Naive thymus-derived CD4-positive, alpha-beta T cell (primary cell): Measurements from ENCODE around the gene SLC2A11. TPM values are rescaled to one million over a fixed set of nuclear protein-coding genes. Genes with fewer than 3 reads are reported as not detected.

Source experiments
- ATAC-seq: fragments of 150-1000 bp; cut with Tn5 transposase; 2 replicates; pipeline ENCODE4 v1.10.0; 2021; ENCODE audit warnings: mild to moderate bottlenecking, moderate library complexity
- CTCF ChIA-PET: fragments of 350-600 bp; sonication (Branson Sonifier 250); formaldehyde crosslinking; loops from one replicate; lab custom pipeline; 2021; ENCODE audit warnings: antibody characterized with exemption; lab: Charles Lee
- POLR2A ChIA-PET: fragments of 350-600 bp; sonication (Branson Sonifier 250); formaldehyde crosslinking; loops from one replicate; lab custom pipeline; 2021; ENCODE audit warnings: antibody characterized with exemption, inconsistent platforms; lab: Charles Lee
- DNase-seq, 9 donors: peaks; one replicate each; pipeline versions ENCODE4 v3.0.0 to v3.0.0-alpha.2; 2020 to 2022; ENCODE audit warnings: mixed read lengths in 1 of 9
- H3K27ac ChIP-seq: one replicate; pipeline ENCODE4 v1.7.0; 2013; ENCODE audit warnings: mild to moderate bottlenecking, low read depth, low read length, moderate library complexity
- H3K27me3 ChIP-seq, 2 donors: one replicate each; pipeline ENCODE4 v1.7.0; 2013; ENCODE audit warnings: low read length in 2 of 2, mild to moderate bottlenecking in 2 of 2, moderate library complexity in 2 of 2; ENCODE audit not compliant: control insufficient read depth in 2 of 2, insufficient read depth in 2 of 2
- H3K36me3 ChIP-seq, 3 experiments: 1 replicate in 2 of 3; 2 replicates in 1 of 3; pipeline ENCODE4 v1.7.0; 2013; ENCODE audit warnings: low read length in 3 of 3, mild to moderate bottlenecking in 3 of 3, moderate library complexity in 1 of 3; ENCODE audit not compliant: insufficient read depth in 3 of 3, control insufficient read depth in 2 of 3
- H3K4me1 ChIP-seq, 2 donors: one replicate each; pipeline ENCODE4 v1.7.0; 2013; ENCODE audit warnings: low read length in 2 of 2, mild to moderate bottlenecking in 2 of 2, moderate library complexity in 1 of 2; ENCODE audit not compliant: control insufficient read depth in 2 of 2, insufficient read depth in 2 of 2
- H3K4me3 ChIP-seq: 2 replicates; pipeline ENCODE4 v1.7.0; 2013; ENCODE audit warnings: mild to moderate bottlenecking, low read length
- H3K9me3 ChIP-seq, 3 experiments: 1 replicate in 2 of 3; 2 replicates in 1 of 3; pipeline ENCODE4 v1.7.0; 2013; ENCODE audit warnings: low read length in 3 of 3; ENCODE audit not compliant: control insufficient read depth in 2 of 3
- H3K27ac Mint-ChIP-seq, 9 donors: one replicate each; pipeline ENCODE4 v1.8.0; 2020 to 2022; ENCODE audit warnings: mixed read lengths in 9 of 9, mild to moderate bottlenecking in 8 of 9, moderate library complexity in 5 of 9, inconsistent platforms in 2 of 9
- H3K27me3 Mint-ChIP-seq, 5 donors: one replicate each; pipeline ENCODE4 v1.8.0; 2021 to 2022; ENCODE audit warnings: mixed read lengths in 5 of 5, mild to moderate bottlenecking in 1 of 5
- H3K36me3 Mint-ChIP-seq, 5 donors: one replicate each; pipeline ENCODE4 v1.8.0; 2020 to 2022; ENCODE audit warnings: mixed read lengths in 5 of 5, mild to moderate bottlenecking in 3 of 5, inconsistent platforms in 1 of 5
- H3K4me1 Mint-ChIP-seq, 7 donors: one replicate each; pipeline ENCODE4 v1.8.0; 2020 to 2022; ENCODE audit warnings: mixed read lengths in 7 of 7, mild to moderate bottlenecking in 3 of 7, inconsistent platforms in 1 of 7
- H3K4me3 Mint-ChIP-seq, 10 donors: one replicate each; pipeline ENCODE4 v1.8.0; 2020 to 2022; ENCODE audit warnings: mild to moderate bottlenecking in 10 of 10, mixed read lengths in 10 of 10, moderate library complexity in 6 of 10, inconsistent platforms in 2 of 10
- H3K9me3 Mint-ChIP-seq, 11 donors: one replicate each; pipeline ENCODE4 v1.8.0; 2020 to 2022; ENCODE audit warnings: mixed read lengths in 11 of 11, mild to moderate bottlenecking in 4 of 11, inconsistent platforms in 1 of 11, moderate library complexity in 1 of 11
- intact Hi-C, 2 donors: fragments of 100-400 bp; cut with micrococcal nuclease; formaldehyde crosslinking; loops; one replicate each; pipeline ENCODE4 v1.15.1; 2023
- polyA plus RNA-seq, 2 donors: library from polyadenylated mRNA; unstranded; fragments of 300-500 nt; fragmentation: Illumina TruSeq; gene quantifications; one replicate each; pipeline ENCODE4 v1.2.3, GENCODE V29; 2021
- total RNA-seq, 6 experiments: library from RNA in 5 of 6; stranded (reverse) in 5 of 6; gene quantifications; 1 replicate in 5 of 6; 2 replicates in 1 of 6; pipeline ENCODE4 v1.2.3 and lab custom pipeline; 2021 to 2026

Gene SLC2A11, protein sequence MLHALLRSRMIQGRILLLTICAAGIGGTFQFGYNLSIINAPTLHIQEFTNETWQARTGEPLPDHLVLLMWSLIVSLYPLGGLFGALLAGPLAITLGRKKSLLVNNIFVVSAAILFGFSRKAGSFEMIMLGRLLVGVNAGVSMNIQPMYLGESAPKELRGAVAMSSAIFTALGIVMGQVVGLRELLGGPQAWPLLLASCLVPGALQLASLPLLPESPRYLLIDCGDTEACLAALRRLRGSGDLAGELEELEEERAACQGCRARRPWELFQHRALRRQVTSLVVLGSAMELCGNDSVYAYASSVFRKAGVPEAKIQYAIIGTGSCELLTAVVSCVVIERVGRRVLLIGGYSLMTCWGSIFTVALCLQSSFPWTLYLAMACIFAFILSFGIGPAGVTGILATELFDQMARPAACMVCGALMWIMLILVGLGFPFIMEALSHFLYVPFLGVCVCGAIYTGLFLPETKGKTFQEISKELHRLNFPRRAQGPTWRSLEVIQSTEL
- total RNA-seq (10 to 100 TPM; 10.5 to 29.7 (median 14.7) TPM), polyA plus RNA-seq (1 to 10 TPM; 5.9 to 8.3 TPM), total RNA-seq (lab: John Stamatoyannopoulos, UW) (11.8 reads per million, percentile 39 among the genes with 10 or more reads in this experiment)

- H3K4me3 Mint-ChIP-seq, result peak within 1 kb of the TSS; percentile 87 to 99 (median 95)
- H3K27ac ChIP-seq, result peak within 1 kb of the TSS; percentile 66
- DNase-seq (peak; percentile 84 to 91 (median 88)), ATAC-seq (peak; percentile 97)
- H3K9me3 ChIP-seq, result no peaks in the 10 kb centered on the region
- H3K27ac Mint-ChIP-seq, result peak within 1 kb of the TSS; percentile 86 to 97 (median 89)
- POLR2A ChIA-PET, result interaction anchor here (0.6 to 3.2 kb wide), 16 partner anchors 9 to 701 kb away, joined by 3 to 21 read pairs (median 4); partner anchors contain the start of genes C22orf15, MIF and ZNF70
- peaks cover 0 to 11% (median 0%) of the 10 kb centered on the region in 5 donors for H3K27me3 Mint-ChIP-seq
- no peaks in the 10 kb centered on the region for H3K27me3 ChIP-seq
- peaks cover 10 to 29% (median 22%) of the 10 kb centered on the region in 7 donors for H3K4me1 Mint-ChIP-seq
- intact Hi-C loops, result loop anchor here (2.0 to 5.0 kb wide), 8 partner anchors 19 to 456 kb away; partner anchors contain the start of genes MIF (in 2 of the 2), DERL3 (in 1 of the 2) and SMARCB1 (in 1 of the 2)
- H3K4me3 ChIP-seq, result peak within 1 kb of the TSS; percentile 99
- H3K9me3 Mint-ChIP-seq, result no peaks in the 10 kb centered on the region
- H3K36me3 ChIP-seq, result no peaks in the 10 kb centered on the region
- H3K4me1 ChIP-seq, result peaks cover 5 to 7% of the 10 kb centered on the region in 2 donors
- peaks cover 0 to 7% (median 0%) of the 10 kb centered on the region in 5 donors for H3K36me3 Mint-ChIP-seq
- CTCF ChIA-PET, result interaction anchor here (0.8 to 2.7 kb wide), 8 partner anchors 8 to 559 kb away, joined by 3 to 21 read pairs (median 3); partner anchors contain the start of gene MIF
These were observed at the start of gene SLC2A11 for GRCh38 chr22:23857606-23858483. Gene SLC2A11, plus strand, starts transcription at chr22:23857875. Its CDS starts 125 bp downstream, at chr22:23858000.

- Mint-ChIP-seq H3K27ac (peak overlapping the region in 5 of 9 donors; percentile 20 to 52 (median 50)), H3K4me1 (peaks cover 0 to 4% (median 0%) of the 10 kb centered on the region in 7 donors)
- CTCF ChIA-PET, result interaction anchor here (0.6 kb wide), 1 partner anchor 27 kb away, joined by 3 read pairs; no protein-coding TSS in a partner anchor
These were observed 45.3 kb upstream of the SLC2A11 start for GRCh38 chr22:23812378-23812777.

GRCh38 chr22:23815541-23816155 lies 42.0 kb upstream of the SLC2A11 start:
- Mint-ChIP-seq H3K27ac (no peak overlapping the region), H3K4me3 (no peak overlapping the region), H3K27me3 (no peaks in the 10 kb centered on the region), H3K4me1 (peaks cover 0 to 20% (median 1%) of the 10 kb centered on the region in 7 donors), H3K36me3 (peaks cover 10 to 58% (median 20%) of the 10 kb centered on the region in 5 donors), H3K9me3 (peaks cover 0 to 3% (median 0%) of the 10 kb centered on the region in 11 donors)
- H3K4me3 ChIP-seq, result no peak overlapping the region
- ChIA-PET POLR2A (interaction anchor here (0.6 kb wide), 1 partner anchor 11 kb away, joined by 4 read pairs; no protein-coding TSS in a partner anchor), CTCF (no interaction called here)
- H3K9me3 ChIP-seq, result no peaks in the 10 kb centered on the region
- no peaks in the 10 kb centered on the region for H3K4me1 ChIP-seq
- ATAC-seq, result no peak
- intact Hi-C loops, result no loop called here
- DNase-seq, result no peak
- peaks cover 0 to 58% (median 8%) of the 10 kb centered on the region in 3 experiments for H3K36me3 ChIP-seq
- H3K27me3 ChIP-seq, result no peaks in the 10 kb centered on the region
- H3K27ac ChIP-seq, result no peak overlapping the region

More at GRCh38 chr22:23812378-23812777, 45.3 kb upstream of the SLC2A11 start:
- H3K27ac ChIP-seq, result no peak overlapping the region
- H3K4me1 ChIP-seq, result no peaks in the 10 kb centered on the region
- H3K4me3 Mint-ChIP-seq, result no peak overlapping the region
- H3K9me3 Mint-ChIP-seq, result peaks cover 0 to 1% (median 0%) of the 10 kb centered on the region in 11 donors
- peaks cover 6 to 42% (median 18%) of the 10 kb centered on the region in 5 donors for H3K36me3 Mint-ChIP-seq
- H3K9me3 ChIP-seq, result no peaks in the 10 kb centered on the region
- H3K4me3 ChIP-seq, result no peak overlapping the region
- peaks cover 0 to 34% (median 7%) of the 10 kb centered on the region in 3 experiments for H3K36me3 ChIP-seq
- no peak for DNase-seq
- intact Hi-C loops, result no loop called here
- H3K27me3 Mint-ChIP-seq, result no peaks in the 10 kb centered on the region
- no peaks in the 10 kb centered on the region for H3K27me3 ChIP-seq
- POLR2A ChIA-PET, result interaction anchor here (0.7 kb wide), 1 partner anchor 114 kb away, joined by 3 read pairs; no protein-coding TSS in a partner anchor
- ATAC-seq, result no peak

- H3K9me3 ChIP-seq, result no peaks in the 10 kb centered on the region
- intact Hi-C loops, result no loop called here
- peaks cover 0 to 58% (median 8%) of the 10 kb centered on the region in 3 experiments for H3K36me3 ChIP-seq
- no peak overlapping the region for H3K4me3 ChIP-seq
- H3K27me3 ChIP-seq, result no peaks in the 10 kb centered on the region
- H3K4me1 Mint-ChIP-seq, result peaks cover 0 to 27% (median 1%) of the 10 kb centered on the region in 7 donors
- H3K27ac ChIP-seq, result no peak overlapping the region
- ATAC-seq (no peak), DNase-seq (no peak)
- CTCF ChIA-PET, result no interaction called here
- POLR2A ChIA-PET, result no interaction called here
- H3K36me3 Mint-ChIP-seq, result peaks cover 10 to 50% (median 20%) of the 10 kb centered on the region in 5 donors
- no peak overlapping the region for H3K4me3 Mint-ChIP-seq
- no peak overlapping the region for H3K27ac Mint-ChIP-seq
- H3K4me1 ChIP-seq, result no peaks in the 10 kb centered on the region
- H3K9me3 Mint-ChIP-seq, result peaks cover 0 to 2% (median 0%) of the 10 kb centered on the region in 11 donors
- H3K27me3 Mint-ChIP-seq, result no peaks in the 10 kb centered on the region
These were observed 41.3 kb upstream of the SLC2A11 start for GRCh38 chr22:23816156-23816976.

- DNase-seq, result no peak
- H3K27ac Mint-ChIP-seq, result peak overlapping the region in 1 of 9 donors; percentile 10
- no peaks in the 10 kb centered on the region for H3K27me3 Mint-ChIP-seq
- no peaks in the 10 kb centered on the region for H3K27me3 ChIP-seq
- no peak overlapping the region for H3K27ac ChIP-seq
- intact Hi-C loops, result no loop called here
- H3K4me3 ChIP-seq, result no peak overlapping the region
- H3K4me1 Mint-ChIP-seq, result peaks cover 0 to 28% (median 1%) of the 10 kb centered on the region in 7 donors
- no peak overlapping the region for H3K4me3 Mint-ChIP-seq
- no peak for ATAC-seq
- no peaks in the 10 kb centered on the region for H3K4me1 ChIP-seq
- H3K36me3 ChIP-seq, result peaks cover 0 to 58% (median 8%) of the 10 kb centered on the region in 3 experiments
- ChIA-PET POLR2A (no interaction called here), CTCF (interaction anchor here (0.7 kb wide), 1 partner anchor 72 kb away, joined by 4 read pairs; no protein-coding TSS in a partner anchor)
- peaks cover 0 to 2% (median 0%) of the 10 kb centered on the region in 11 donors for H3K9me3 Mint-ChIP-seq
- H3K9me3 ChIP-seq, result no peaks in the 10 kb centered on the region
- H3K36me3 Mint-ChIP-seq, result peaks cover 10 to 47% (median 20%) of the 10 kb centered on the region in 5 donors
These were observed 40.5 kb upstream of the SLC2A11 start for GRCh38 chr22:23817146-23817545.
